NCI-H1417 (cell line): ENCODE data around the gene RDH16.
A peak's percentile ranks its signal among the peaks of the same experiment; 100 is the strongest.
"Not testable (repeated sequence)": the region's sequence is repeated elsewhere in the genome, so short reads cannot be mapped to it uniquely, and the experiment has no call there.

Source experiments
- DNase-seq, 3 experiments: peaks; one replicate each; lab custom pipeline; 2025; lab: John Stamatoyannopoulos, UW

Gene RDH16

DNA sequence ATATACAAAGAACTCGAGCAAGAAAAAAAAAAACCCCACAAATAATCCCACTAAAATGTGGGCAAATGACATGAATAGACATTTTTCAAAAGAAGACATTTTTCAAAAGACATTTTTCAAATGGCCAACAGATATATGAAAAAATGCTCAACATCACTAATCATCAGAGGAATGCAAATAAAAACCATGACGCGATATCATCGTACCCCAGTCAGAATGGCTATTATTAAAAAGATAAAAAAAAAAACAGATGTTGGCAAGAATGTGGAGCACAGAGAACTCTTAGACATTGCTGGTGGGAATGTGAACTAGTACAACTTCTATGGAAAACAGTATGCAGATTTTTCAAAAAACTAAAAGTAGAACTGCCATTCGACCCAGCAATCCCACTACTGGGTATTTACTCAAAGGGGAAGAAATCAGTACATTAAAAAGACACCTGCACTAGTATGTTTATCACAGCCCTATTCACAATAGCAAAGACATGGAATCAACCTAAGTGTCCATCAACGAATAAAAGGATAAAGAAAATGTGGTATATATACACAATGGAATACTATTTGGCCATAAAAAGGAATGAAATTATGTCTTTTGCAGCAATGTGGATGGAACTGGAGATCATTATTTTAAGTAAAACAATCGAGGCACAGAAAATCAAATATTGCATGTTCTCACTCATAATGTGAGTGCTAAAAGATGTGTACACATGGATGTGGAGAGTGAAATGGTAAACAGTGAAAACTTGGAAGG lies 32.6 kb upstream of the RDH16 start:
- no peak for DNase-seq

GRCh38 chr12:56988207-56988739 lies 30.9 kb upstream of the RDH16 start:
- no peak for DNase-seq

DNA sequence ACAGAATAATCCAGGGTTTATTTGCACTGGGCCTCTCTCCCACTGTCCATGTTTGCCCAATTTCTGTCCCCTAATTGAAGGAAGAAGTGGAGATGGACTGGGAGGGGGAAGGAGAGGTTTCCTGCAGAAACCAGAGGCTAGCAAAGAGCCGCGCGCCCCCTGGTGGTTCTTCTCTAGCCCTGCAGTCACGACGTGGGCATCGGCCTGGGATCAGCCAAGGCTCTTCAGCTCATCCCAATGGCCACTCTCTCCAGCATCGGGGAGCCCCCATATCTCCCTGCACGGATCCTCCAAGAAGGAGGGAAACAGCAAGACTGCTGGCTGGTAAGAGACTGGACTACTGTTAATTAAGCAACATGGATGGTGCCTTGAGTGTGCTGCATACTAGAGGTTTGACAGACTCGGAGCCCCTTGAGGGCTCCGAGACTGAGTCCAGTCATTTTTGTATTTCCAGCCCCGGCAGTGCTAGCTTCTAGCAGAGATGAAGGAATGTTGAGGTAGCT lies 30.2 kb upstream of the RDH16 start:
- peak; percentile 74 to 88 (median 87) for DNase-seq

- DNase-seq: no peak
These were observed 29.6 kb upstream of the RDH16 start for GRCh38 chr12:56987011-56987410.

GRCh38 chr12:56985714-56986113 lies 28.3 kb upstream of the RDH16 start:
- not testable (repeated sequence) for DNase-seq

DNA sequence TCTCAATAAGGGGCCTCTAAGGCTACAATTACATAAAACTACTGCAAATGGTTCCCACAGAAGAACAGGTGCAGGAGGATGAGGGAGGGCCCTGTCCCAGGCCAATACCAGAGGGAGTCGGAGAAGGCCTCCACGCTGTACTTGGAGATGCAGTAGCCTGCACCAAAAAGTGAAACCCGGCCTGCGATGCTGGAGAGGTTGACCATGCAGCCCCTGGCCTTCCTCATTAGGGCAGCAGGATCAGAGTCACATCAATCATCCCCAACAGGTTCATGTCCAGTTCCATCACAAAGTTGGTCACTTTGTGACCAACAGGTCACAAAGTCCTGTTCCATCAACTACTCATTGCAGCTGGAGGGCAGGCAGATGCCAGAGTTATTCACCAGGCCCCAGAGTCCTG lies 26.0 kb upstream of the RDH16 start:
- no peak for DNase-seq

DNA sequence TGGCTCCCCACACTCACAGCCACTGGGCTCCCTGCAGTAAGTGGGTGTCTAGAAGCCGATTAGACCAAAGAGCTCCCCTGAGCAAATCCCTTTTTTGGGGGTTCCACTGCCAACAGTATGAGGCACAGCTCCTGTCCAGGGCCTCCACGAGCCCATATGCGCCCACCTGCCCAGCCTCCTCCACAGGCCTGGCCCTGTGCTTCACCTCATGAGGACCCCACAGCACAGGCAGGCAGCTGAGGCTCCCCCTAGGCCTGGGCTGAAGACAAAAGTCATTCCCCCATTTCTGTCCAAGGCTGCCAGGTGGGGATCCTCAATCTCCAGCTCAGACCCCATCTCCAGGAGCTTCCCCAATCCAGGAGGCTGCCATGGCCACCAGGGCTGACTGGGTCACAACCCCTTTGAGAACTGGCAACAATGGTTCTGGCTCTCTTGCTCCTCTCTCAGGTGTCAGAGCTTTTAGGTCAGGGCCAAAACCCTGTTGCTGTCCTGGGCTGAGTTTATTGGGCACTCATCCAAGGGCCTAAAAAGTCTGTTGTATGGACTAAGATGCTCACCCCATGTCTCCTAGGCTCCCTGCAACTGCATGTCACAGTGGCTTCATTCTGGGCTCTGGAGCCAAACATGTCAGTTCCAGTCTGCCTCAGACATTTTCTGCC lies 25.3 kb upstream of the RDH16 start:
- DNase-seq: not testable (repeated sequence)

DNA sequence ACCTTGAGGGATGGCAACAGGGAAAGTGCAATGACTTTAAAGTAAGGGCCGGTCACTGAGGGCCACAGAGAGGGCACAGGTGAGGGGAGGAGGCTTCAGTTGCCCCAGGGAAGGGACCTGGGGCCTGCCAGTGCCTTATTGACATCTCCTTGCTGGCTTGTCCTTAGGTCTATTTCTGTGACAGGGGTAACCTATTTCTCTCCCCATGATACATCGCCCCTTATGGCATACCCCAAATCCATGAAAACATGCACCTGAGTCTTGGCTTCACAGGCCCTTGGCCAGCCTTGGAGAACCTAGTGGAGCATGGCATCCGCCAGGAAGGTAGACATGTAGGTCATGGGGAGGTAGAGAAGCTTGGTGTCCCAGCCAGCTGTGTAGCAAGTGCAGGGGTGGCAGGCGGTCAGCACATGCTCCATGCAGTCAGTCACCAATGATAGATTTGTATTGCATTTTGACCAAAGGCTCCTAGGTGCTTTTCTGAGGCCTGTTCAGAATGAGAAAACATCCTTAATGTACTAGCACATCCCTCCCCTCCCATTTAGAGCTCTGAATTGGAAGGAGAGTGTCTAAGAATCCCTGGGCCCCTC lies 23.6 kb upstream of the RDH16 start:
- DNase-seq: no peak

GRCh38 chr12:56980268-56980667 lies 22.9 kb upstream of the RDH16 start:
- DNase-seq: no peak

DNA sequence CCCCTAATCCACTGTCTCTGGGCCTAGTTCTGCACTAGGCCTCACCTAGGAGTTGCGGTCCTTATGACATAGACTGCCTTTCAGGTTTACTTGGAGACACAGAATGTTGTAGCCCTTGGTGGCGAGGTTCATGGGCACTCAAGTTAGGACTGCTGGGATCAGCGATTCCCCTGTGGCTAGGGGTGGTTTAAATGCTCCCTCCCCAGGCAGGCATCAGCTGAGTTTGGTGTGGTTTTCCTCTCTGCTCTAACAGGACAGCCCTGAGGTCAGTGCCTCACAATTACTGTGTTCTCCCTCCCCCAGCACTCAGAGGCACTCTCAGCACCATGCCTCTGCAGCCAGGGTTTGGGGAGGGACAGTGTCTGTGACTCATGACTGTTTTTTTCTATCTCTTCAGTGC lies 22.2 kb upstream of the RDH16 start:
- no peak for DNase-seq

DNA sequence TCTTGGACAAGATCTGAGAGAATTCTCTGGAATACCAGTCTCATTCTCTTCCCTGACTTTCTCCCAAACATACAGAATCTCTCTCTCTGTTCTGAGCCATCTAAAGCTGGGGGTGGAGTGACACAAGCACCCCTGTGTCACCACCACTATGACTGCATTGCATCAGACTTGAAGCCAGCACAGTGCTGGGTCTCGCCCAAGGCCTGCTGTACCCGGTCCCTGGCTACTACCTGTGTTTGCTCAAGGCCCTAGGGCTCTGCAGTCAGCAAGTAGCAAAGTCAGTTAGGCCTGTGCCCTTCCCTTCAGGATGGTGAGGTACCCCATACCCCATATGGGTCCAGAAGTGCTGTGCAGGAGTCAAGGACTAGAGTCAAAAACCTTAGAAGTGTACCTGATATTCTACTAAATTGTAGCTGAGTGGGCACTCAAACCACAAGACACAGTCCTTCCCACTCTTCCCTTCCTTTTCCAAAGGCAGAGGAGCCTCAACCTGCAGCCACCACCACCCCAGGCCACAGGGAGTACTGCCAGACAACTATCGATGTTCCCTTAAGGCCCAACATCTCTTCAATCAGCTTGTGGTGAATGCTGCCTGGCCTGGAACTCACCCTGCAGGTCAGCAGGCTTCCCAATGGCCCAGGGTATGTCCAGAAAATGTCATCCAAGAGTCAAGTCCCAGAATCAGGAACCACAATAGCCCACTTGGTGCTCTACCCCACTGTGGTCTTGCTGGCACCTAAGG lies 21.2 kb upstream of the RDH16 start:
- DNase-seq: no peak

- DNase-seq: not testable (repeated sequence)
These were observed 20.0 kb upstream of the RDH16 start for GRCh38 chr12:56977361-56977760.

- not testable (repeated sequence) for DNase-seq
These were observed 16.8 kb upstream of the RDH16 start for GRCh38 chr12:56974224-56974623.

GRCh38 chr12:56968910-56969309 lies 11.5 kb upstream of the RDH16 start:
- DNase-seq: not testable (repeated sequence)

GRCh38 chr12:56965997-56966642 lies 8.7 kb upstream of the RDH16 start:
- DNase-seq: not testable (repeated sequence)

GRCh38 chr12:56965124-56965523 lies 7.7 kb upstream of the RDH16 start:
- DNase-seq: not testable (repeated sequence)

DNA sequence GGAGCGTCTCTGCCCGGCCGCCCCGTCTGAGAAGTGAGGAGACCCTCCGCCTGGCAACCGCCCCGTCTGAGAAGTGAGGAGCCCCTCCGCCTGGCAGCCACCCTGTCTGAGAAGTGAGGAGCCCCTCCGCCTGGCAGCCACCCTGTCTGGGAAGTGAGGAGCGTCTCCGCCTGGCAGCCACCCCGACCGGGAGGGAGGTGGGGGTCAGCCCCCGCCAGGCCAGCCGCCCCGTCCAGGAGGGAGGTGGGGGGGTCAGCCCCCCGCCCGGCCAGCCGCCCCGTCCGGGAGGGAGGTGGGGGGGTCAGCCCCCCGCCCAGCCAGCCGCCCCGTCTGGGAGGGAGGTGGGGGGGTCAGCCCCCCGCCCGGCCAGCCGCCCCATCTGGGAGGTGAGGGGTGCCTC lies 6.1 kb upstream of the RDH16 start:
- not testable (repeated sequence) for DNase-seq

DNA sequence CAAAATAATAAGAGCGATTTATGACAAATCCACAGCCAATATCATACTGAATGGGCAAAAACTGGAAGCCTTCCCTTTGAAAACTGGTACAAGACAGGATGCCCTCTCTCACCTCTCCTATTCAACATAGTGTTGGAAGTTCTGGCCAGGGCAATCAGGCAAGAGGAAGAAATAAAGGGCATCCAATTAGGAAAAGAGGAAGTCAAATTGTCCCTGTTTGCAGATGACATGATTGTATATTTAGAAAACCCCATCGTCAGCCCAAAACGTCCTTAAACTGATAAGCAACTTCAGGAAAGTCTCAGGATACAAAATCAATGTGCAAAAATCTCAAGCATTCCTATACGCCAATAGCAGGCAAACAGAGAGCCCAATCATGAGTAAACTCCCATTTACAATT lies 4.8 kb upstream of the RDH16 start:
- DNase-seq: not testable (repeated sequence)

GRCh38 chr12:56958422-56958821 lies 1.0 kb upstream of the RDH16 start:
- DNase-seq: no peak

DNA sequence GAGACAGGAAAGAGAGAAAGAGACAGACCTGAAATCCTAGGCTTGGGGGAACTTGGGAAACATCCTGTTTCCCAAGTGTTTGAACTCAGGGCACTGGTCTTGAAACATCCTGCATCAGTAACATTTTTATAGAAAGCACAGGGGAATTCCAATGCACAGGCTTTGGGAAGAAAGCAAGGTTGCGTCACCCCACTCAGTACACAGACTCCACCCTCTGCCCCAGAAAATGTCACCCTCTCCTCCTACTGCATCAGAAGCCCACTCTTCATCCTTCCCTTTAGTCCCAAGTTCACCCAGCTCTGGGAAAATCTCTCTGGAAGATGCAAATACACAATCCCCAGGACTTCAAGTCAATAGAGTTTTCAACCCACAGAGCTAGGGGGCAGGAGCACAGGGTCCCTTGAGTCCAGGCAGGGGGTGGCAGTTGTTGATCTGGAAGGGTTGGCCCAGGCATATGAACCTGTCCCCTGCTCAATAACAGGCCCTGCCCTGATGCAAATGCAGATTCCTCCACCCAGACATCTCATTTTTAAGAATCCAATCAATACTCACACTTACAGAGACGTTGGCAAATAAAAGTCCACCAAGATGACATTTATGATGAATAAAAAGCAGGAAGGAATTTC lies 1.7 kb downstream of the RDH16 start:
- DNase-seq: no peak

- DNase-seq: no peak
These were observed 2.5 kb downstream of the RDH16 start for GRCh38 chr12:56954958-56955355.
